T1000 (cell line): ENCODE measurements around the gene SLC25A12.
"Not testable (repeated sequence)": the region's sequence is repeated elsewhere in the genome, so short reads cannot be mapped to it uniquely, and the experiment has no call there.

Experiments
- DNase-seq: peaks from one replicate; lab custom pipeline; 2025; ENCODE audit warnings: mixed read lengths; lab: John Stamatoyannopoulos, UW

Gene SLC25A12

GRCh38 chr2:171788316-171788993, 105.6 kb downstream of the SLC25A12 start:
- DNase-seq, result no peak

DNA sequence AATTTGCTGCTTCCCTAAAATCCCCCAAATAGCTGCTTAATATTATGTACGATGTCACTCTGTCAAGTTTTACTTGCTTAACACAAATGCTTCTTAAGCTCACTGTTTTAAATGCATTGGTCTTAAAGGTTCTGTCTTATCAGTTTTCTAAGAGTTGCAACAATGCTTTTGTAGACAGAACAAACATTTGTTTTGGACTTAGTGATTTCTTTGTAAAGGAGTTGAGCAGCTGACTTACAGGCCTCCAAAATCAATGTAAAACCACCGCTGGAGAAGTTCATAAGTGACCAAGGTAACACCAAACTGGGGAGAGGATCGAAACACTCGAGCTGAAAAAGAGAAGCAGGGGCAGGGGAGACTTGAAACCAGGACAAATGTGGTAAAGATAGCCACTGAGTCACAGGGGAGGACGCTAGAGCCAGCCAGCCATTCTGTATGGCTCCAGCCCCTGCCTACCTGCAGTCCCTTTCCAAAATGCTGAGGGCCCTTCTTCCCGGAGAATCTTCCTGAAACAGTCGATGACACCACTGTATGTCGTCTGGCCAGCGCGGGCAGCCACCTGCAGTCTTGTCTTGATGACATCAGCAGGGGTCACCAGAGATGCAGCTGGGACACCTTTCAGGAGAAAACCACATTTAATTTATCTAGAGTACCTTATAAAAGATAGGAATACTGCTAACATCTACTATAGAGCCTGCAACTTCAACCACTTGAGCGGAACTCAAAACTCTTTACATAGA, 106.5 kb downstream of the SLC25A12 start:
- DNase-seq, result no peak

- DNase-seq, result no peak
These were observed 108.6 kb downstream of the SLC25A12 start for GRCh38 chr2:171785450-171785849.

- DNase-seq, result no peak
These were observed 115.5 kb downstream of the SLC25A12 start for GRCh38 chr2:171778515-171778914.

DNA sequence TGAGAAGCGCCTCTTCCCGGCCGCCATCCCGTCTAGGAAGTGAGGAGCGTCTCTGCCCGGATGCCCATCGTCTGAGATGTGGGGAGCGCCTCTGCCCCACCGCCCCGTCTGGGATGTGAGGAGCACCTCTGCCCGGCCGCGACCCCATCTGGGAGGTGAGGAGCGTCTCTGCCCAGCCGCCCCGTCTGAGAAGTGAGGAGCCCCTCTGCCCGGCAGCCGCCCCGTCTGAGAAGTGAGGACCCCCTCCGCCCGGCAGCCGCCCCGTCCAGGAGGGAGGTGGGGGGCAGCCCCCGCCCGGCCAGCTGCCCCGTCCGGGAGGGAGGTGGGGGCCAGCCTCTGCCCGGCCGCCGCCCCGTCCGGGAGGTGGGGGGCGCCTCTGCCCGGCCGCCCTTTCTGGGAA, 119.5 kb downstream of the SLC25A12 start:
- DNase-seq, result not testable (repeated sequence)

DNA sequence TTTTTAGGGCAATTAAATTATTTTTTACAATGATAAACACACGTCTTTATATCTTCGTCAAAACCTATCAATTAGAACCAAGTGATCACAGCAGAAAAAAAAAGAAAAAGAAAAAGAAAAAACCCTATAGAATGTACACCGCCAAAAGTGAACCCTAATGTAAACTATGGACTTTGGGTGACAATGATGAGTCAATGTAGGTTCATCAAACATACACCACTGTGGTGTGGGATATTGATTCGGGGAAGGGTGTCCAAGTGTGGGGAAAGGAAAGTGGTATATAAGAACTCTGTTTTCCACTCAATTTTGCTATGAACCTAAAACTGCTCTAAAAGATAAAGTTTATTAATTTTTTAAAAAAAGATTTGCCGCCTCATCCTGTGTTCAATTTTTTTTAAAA, 121.7 kb downstream of the SLC25A12 start:
- DNase-seq, result no peak

DNA sequence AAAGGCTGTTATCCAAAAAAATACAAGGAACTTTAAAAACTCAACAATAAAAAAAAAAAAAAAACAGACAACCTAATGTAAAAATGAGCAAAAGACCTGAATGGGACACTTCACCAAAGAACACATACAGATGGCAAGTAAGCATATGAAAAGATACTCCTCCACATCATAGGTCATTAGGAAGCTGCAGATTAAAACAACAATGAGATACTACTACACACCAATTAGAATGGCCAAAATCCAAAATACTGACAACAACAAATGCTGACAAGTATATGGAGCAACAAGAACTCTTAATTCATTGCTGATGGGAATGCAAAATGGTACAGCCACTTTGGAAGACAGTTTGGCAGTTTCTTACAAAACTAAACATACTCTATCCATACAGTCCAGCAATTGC, 122.6 kb downstream of the SLC25A12 start:
- no peak for DNase-seq

- no peak for DNase-seq
These were observed 130.4 kb downstream of the SLC25A12 start for GRCh38 chr2:171763602-171764001.

DNA sequence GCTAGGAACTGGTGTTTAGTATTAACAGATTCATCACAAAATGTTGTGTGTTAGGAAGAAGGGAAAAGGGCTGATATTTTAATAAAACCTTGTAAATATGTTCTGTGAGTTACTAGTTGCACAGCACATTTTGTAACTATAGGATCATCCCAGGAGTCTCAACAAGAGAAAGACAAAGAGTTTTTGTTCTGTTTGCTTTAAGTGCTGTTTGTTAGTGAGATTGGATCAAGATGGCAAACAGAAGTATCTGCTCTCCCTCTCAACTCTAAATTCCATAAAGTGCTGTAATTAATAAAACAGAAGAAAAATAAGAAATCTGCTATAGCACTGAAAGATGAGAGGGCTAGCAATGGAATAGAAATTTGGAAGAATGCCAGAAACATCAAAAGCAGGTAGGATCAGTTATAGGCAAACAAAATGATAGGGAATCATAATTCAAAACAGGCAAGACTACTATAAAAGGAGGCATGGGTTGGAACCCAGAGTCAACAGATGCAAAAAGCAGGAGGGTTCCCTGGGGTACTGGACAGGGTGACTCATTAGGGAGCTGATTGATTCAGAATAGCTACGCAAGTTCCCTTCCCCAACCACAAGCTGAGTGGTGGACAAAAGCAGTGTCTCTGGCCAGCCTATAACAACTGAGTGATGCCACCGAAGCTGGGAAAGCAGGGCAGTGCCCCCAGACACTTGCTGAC, 131.0 kb downstream of the SLC25A12 start:
- peak; percentile 3 for DNase-seq

GRCh38 chr2:171761176-171761575, 132.9 kb downstream of the SLC25A12 start:
- not testable (repeated sequence) for DNase-seq

GRCh38 chr2:171758762-171759161, 135.3 kb downstream of the SLC25A12 start:
- DNase-seq, result not testable (repeated sequence)

- DNase-seq, result no peak
These were observed 139.6 kb downstream of the SLC25A12 start for GRCh38 chr2:171754254-171754939.

DNA sequence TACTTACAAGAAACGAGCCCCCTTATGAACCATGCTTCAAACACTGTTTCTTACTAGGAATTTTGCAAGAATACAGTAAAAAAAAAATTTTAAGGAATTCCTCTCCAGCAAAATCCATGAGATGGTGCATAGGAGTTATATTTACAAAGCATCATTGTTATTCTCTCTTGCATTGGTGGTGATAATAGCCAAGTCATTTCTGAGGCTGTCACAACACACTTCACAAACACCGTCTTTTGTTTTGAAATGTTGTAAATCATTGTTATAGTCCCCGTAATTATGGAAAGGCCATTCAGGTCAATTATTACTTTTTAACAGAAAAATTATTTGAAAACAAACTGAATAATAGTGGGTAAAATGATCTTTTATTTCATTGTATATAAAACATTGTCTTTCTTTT, 146.7 kb downstream of the SLC25A12 start:
- DNase-seq, result no peak

- DNase-seq, result no peak
These were observed 148.2 kb downstream of the SLC25A12 start for GRCh38 chr2:171745806-171746205.

GRCh38 chr2:171745141-171745540, 148.9 kb downstream of the SLC25A12 start:
- DNase-seq, result no peak

DNA sequence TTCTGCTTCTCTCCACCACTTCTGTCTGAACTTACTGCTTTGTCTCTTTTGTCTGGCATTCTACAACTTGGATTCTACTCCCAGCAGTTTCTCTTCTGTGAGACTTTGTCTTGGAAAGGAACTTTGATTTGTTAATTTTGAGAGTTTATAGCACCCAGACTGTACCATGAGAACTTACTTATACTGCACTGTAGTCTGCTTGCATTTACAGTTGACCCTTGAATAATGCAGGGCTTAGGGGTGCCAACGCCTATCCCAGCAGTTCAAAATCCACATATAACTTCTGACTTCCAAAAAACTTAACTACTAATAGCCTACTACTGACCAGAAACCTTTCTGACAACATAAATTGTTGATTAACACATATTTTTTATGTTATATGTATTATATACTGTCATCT, 151.3 kb downstream of the SLC25A12 start:
- DNase-seq, result no peak

DNA sequence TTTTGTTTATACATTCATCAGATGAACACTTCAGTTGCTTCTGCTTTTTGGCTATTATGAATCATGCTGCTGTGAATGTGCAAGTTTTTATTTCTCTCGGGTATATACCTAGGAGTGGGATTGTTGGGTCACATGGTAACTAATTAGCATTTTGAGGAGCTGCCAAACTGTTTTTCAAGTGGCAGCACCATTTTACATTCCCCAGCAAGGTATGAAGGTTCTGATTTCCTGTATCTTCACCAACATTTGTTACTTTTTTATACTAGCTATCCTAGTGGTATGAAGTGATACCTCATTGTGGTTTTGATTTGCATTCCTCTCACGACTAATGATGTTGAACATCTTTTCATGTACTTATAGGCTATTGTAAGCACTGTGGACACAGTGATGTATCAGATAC, 152.9 kb downstream of the SLC25A12 start:
- DNase-seq, result no peak

DNA sequence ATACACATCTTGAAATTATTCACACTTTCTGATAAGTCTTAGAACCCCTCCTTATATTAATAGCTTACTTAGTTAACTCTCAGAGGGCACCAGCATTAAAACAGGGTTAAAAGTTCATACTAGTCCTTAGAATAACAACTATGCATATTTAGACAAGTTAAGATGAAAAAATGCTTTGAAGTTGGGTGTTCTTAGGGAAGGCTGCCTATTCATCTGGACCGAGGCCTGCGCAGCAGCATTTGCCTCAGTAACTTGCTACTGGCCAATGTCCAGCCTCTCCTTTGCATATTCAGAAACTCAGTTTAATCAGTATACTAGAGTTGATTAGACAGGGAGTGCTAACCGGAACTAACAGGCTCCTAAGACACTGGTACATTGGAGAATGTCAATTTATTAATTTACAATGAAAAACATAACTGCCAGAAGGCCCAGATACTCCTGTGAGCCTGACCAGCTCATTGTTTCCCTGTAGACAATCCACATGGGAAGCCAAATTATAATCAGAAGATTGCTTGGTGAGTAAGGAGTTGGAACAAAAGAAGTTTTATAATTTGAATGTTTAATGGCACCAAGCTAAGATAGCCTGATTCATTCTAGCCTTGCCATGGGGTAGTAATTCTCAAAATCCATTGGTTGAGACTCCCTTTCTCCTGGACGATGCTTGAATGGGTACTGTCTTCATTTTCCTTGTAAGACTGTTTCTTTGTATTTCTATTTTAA, 157.9 kb downstream of the SLC25A12 start:
- DNase-seq, result no peak
